ENCODE data around the gene SORCS2.

- no peak for TF ChIP-seq YY1 (IDR thresholded peaks at IDR 0.05; ENCODE audit: insufficient read depth, insufficient read length)
- TF ChIP-seq ZNF274 (IDR thresholded peaks at IDR 0.05; ENCODE audit: low read depth, low read length) = no peak
- TF ChIP-seq SUZ12 (IDR thresholded peaks at IDR 0.05; ENCODE audit: extremely low read depth, insufficient read depth, insufficient read length) = no peak
Measured at GRCh38 chr4:7192252-7193029, at the start of gene SORCS2.
